Measurements from ENCODE around the gene CENPL. TPM values are rescaled to one million over a fixed set of nuclear protein-coding genes. Genes with fewer than 3 reads are reported as not detected.
"Not testable (repeated sequence)": the region's sequence is repeated elsewhere in the genome, so short reads cannot be mapped to it uniquely, and the experiment has no call there.

CENPL gene
- polyA plus RNA-seq, 10 donors, result 5.7 to 13.8 (median 9.1) TPM

DNA sequence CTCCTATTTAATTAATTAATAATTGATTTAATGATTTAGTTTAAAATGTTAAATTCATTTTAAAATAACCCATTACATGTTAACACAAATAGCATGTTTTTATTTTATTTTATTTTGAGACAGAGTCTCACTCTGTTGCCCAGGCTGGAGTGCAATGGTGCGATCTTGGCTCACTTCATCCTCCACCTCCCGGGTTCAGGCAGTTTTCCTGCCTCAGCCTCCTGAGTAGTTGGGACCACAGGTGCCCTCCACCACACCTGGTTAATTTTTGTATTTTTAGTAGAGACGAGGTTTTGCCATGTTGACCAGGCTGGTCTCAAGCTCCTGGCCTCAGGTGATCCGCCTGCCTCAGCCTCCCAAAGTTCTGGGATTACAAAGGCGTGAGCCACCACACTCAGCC, 34.9 kb upstream of the CENPL start:
- not testable (repeated sequence) for DNase-seq

- DNase-seq, result no peak
Measured at GRCh38 chr1:173857363-173857917, 32.8 kb upstream of the CENPL start.

- no peak for DNase-seq
Measured at GRCh38 chr1:173856903-173857302, 32.2 kb upstream of the CENPL start.

DNA sequence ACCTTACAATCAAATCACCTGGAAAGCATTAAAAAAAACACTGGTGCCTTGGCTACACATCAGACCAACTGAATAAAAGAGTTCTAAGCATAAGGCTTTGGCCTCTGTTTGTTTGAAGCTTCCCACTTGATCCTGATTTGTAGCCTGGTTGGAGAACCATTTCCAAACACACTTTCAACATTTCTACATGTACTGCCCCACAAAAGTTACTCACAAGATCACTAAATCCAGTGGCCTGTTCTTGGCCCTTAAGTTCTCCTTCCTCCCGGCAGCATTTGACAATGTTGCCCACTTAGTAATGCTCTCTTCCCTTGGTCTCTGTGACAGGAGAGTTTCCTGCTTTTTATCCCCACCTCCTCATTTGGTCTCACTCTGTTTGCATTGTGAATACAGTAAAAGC, 31.3 kb upstream of the CENPL start:
- DNase-seq, result no peak

DNA sequence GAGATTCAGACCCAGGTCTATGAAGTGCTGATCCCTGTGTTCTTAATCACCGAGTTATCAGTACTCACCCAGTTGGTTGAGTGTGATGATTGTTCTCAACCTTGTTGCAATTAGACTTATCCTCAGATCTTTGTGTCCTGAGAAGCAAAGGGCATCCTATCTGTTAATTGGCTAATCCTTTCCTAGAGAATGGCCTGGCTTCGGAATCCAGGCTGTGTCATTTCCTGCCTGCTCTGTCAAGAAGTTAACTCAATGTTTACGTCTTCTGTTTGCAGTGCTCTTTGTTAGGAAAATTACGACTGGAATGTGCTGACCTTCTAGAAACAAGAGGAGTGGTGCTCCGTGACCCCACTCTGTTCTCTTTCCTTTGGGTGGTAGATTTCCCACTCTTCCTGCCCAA, 28.4 kb upstream of the CENPL start:
- DNase-seq, result no peak

- no peak for DNase-seq
Measured at GRCh38 chr1:173852105-173852504, 27.4 kb upstream of the CENPL start.

GRCh38 chr1:173832748-173833147, 8.1 kb upstream of the CENPL start:
- DNase-seq, result no peak

GRCh38 chr1:173827611-173828010, 2.9 kb upstream of the CENPL start:
- no peak for DNase-seq

DNA sequence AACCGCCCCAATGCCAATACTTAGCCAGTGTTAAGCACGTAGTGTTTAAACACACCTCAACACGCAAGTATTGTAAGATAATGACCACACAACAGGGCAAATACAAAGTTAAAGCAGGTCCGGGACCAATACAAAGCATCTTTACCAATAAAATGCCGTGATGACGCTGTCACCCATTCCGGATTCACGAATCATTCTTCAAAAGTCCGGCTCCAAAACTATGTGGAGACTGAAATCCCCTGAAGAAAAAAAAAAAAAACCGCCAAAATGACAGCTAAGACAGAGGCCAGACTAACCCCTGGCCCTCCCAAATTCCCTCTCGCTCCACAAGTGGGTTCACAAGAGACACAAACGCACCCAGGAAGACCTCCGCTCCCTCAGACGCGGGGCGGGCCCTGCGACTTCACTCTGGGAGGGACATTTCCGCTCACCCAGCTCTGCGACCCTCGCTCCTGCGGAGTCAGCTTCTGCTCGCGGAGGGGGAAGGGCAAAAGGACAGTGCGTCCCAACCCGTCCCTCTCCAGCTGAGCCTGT, 835 bp downstream of the CENPL start:
- no peak for DNase-seq

GRCh38 chr1:173821680-173822079, 3.0 kb downstream of the CENPL start:
- DNase-seq, result no peak

DNA sequence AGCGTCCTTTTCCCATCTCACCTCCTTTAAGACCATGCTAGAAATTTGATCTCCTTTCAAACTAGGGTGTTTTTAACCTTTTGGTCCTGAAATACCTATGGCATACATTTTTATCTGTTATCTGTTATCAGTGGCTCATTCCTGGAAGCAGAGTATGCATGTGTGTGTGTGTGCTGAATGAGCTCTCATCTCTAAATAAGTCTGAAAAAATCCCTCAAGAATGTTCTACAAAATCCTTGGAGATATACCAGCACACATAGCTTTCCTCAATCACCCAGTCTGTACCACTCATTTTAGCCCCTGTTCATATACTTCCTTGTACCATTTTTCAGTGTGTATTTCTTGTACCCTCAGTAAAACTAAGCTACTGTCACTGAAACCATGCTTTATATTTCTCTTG, 6.2 kb downstream of the CENPL start:
- no peak for DNase-seq

DNA sequence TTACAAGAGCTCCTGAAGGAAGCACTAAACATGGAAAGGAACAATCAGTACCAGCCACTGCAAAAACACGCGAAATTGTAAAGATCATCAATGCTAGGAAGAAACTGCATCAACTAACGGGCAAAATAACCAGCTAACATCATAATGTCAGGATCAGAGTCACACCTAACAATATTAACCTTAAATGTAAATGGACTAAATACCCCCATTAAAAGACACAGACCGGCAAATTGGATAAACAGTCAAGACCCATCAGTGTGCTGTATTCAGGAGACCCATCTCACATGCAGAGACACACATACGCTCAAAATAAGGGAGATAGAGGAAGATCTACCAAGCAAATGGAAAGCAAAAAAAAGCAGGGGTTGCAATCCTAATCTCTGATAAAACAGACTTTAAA, 11.0 kb downstream of the CENPL start:
- not testable (repeated sequence) for DNase-seq

- no peak for DNase-seq
Measured at GRCh38 chr1:173802961-173803360, 21.7 kb downstream of the CENPL start.

DNA sequence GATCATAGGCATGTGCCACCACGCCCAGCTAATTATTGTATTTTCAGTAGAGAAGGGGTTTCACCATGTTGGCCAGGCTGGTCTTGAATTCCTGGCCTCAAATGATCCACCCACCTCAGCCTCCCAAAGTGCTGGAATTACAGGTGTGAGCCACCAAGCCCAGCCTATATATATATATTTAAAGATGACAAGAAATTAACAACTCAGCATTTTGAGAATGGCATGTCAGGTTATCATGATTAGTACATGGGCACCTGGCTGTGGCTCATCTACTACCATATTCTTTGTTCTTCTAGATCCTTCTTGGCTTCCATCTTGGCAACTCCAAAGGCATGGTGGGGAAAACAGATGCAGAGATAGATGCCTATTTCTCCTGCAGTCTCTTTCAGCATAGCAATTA, 24.7 kb downstream of the CENPL start:
- not testable (repeated sequence) for DNase-seq

DNA sequence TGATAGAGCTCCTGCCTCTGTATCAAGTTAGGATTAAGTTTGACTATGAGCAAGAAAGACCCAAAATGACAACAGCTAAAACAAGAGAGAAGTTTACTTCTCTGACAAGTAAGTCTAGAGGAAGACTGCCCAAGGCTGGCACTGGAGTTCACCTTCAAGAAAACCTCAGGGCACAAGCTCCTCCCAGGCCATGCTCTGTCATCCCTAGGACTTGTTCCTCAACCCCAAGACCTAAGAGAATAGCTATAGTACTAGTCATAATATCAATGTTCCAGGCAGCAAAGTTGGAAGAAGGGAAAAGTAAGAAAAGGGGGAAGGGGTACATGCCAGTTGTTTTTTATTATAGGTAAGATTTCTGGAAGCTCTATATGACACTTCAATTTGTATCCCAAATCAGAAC, 26.6 kb downstream of the CENPL start:
- DNase-seq, result no peak

DNA sequence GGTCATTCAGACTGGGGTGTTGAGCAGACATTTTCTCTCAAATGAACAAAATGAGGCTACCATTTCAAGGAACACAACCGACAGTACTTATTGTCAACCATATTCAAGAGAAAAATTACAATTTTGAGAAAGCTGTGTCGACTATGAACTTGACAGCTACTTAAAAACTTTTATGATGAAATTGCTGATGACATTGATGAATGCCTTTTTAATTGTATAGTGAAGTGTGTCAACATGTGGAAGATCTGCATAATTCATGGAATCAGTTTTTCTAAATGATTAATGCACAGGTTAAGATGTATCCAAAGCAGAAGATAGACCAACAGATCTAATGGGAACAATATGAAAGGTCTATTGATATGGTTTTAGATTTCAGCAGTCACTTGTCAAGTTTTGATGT, 34.8 kb downstream of the CENPL start:
- DNase-seq, result no peak

- DNase-seq, result no peak
Measured at GRCh38 chr1:173784997-173785396, 39.7 kb downstream of the CENPL start.

- DNase-seq, result no peak
Measured at GRCh38 chr1:173779936-173780335, 44.7 kb downstream of the CENPL start.

- no peak for DNase-seq
Measured at GRCh38 chr1:173775578-173776226, 49.0 kb downstream of the CENPL start.

DNA sequence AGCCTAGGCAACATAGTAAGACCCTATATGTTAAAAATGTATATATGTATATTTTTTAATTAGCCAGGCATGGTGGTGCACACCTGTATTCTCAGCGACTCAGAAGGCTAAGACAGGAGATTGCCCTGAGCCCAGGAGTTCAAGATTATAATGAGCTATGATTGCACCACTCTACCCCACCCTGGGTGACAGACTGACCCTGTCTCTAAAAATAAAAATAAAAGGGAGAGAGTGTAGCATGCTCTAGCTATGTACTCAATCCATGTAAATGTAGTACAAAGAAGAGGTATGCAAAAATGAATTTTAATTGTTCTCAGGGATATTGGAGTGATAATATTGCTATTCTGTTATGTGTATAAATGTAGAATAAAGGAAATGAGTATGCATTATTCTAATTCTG, 53.1 kb downstream of the CENPL start:
- no peak for DNase-seq

DNA sequence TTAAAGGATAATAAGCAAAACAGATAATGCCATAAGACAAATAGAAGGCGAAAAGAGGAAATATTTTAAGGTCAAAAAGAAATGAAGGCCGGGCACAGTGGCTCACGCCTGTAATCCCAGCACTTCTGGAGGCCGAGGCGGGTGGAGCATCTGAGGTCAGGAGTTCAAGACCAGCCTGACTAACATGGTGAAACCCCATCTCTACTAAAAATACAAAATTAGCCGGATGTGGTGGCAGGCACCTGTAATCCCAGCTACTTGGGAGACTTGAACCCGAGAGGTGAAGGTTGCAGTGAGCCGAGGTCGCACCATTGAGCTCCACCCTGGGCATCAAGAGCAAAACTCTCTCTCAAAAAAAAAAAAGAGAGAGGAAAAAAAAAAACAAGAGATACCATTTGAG, 54.4 kb downstream of the CENPL start:
- not testable (repeated sequence) for DNase-seq

- no peak for DNase-seq
Measured at GRCh38 chr1:173768827-173769226, 55.9 kb downstream of the CENPL start.

- DNase-seq, result no peak
Measured at GRCh38 chr1:173768206-173768605, 56.5 kb downstream of the CENPL start.

GRCh38 chr1:173764331-173764730, 60.4 kb downstream of the CENPL start:
- DNase-seq, result not testable (repeated sequence)

Data from muscle of back (tissue), 11 donors.